GM19452 (cell line): ENCODE data around the gene CARF.

ENCODE experiments used
- ATAC-seq: cut with Tn5 transposase; IDR thresholded peaks from one replicate; pipeline ENCODE4 v1.9.1; 2021; ENCODE audit not compliant: unreplicated experiment

CARF gene

GRCh38 chr2:203018181-203018580 is 106.1 kb downstream of the CARF start:
- ATAC-seq = no peak

GRCh38 chr2:203019142-203019541 is 107.1 kb downstream of the CARF start:
- ATAC-seq = no peak

GRCh38 chr2:203021991-203022390 is 109.9 kb downstream of the CARF start:
- ATAC-seq = no peak

DNA sequence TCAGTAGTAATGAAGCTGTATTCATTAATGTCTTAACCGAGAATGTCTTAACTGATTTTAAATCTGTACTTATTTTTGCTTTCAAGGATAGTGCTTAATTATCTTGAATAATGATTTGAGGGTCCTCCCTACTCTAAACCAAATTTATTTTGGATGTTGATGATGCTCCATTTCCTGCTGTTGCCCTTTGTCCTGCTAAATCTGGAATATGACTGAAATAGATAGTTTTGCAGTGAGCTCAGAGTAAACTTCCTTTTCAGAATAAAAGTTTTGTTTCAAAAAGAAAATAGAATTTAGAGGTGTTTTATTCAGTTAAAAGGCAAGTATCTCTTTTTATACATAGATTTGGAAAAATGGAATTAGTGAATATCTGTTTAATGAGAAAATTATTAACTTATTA is 110.7 kb downstream of the CARF start:
- no peak for ATAC-seq

GRCh38 chr2:203025592-203025991 is 113.5 kb downstream of the CARF start:
- ATAC-seq = no peak

- ATAC-seq = no peak
These were observed 118.5 kb downstream of the CARF start for GRCh38 chr2:203030545-203030944.

DNA sequence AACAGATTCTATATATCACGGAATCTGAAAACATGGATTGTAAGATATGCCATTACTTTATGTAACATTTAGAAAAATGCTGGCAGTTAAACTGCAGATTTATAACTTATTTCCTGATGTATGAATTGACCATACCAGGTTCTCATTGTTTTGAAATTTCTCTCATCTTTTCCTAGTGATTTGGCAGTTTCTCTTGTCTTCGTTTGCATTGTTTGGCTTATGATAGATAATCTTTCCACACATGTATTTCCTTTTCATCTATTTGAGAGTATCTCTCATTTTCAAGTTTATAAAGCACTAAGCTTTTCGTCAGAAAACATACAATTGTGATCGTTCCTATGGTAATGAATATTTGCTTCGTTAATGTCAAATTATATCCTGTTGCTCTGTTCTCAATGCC is 118.9 kb downstream of the CARF start:
- ATAC-seq = no peak

- no peak for ATAC-seq
These were observed 121.3 kb downstream of the CARF start for GRCh38 chr2:203033395-203033794.

GRCh38 chr2:203035879-203036470 is 123.9 kb downstream of the CARF start:
- no peak for ATAC-seq
